GM13977 (cell line): Measurements from ENCODE around the gene FOXK1.

Experiments
- DNase-seq: peaks from one replicate; pipeline ENCODE4 v3.0.0; 2012; ENCODE audit warnings: low spot score
- in situ Hi-C: fragments of 300-500 bp; cut with MboI; formaldehyde crosslinking; loops from one replicate; pipeline ENCODE4 v1.12.0; 2022; ENCODE audit warnings: low sequenced_read_pairs, low pct_unique_long_range_greater_than_20kb, mixed read lengths, inconsistent platforms; ENCODE audit not compliant: unreplicated experiment
- TF ChIP-seq, protein P1 (sequence below): IDR thresholded peaks from 2 replicates; pipeline ENCODE4 v1.5.1; 2012; ENCODE audit warnings: mild to moderate bottlenecking, control low read depth; ENCODE audit not compliant: insufficient read depth; ENCODE audit errors: extremely low read depth, missing control alignments

The FOXK1 gene

DNA sequence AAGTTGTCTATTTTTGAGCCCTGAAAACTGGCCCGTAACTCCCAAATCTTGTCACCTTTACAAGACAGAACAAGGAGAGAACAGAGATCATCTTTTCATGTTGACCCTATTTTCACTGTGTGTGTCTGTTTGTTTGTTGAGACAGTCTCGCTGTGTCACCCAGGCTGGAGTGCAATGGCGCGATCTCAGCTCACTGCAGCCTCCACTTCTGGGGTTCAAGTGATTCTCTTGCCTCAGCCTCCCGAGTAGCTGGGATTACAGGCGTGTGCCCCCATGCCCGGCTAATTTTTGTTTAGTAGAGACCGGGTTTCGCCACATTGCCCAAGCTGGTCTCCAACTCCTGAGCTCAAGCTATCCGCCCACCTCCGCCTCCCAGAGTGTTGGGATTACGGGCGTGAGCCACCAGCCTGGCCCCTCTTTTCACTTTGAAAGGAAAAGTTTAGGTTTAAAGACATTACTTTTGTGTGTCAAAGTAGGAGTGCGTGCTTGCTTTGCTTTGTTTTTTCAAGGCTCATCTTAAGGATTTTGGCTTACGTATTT, 32.1 kb downstream of the FOXK1 start:
- DNase-seq: no peak
- in situ Hi-C loops: no loop called here
- TF ChIP-seq, protein P1, sequence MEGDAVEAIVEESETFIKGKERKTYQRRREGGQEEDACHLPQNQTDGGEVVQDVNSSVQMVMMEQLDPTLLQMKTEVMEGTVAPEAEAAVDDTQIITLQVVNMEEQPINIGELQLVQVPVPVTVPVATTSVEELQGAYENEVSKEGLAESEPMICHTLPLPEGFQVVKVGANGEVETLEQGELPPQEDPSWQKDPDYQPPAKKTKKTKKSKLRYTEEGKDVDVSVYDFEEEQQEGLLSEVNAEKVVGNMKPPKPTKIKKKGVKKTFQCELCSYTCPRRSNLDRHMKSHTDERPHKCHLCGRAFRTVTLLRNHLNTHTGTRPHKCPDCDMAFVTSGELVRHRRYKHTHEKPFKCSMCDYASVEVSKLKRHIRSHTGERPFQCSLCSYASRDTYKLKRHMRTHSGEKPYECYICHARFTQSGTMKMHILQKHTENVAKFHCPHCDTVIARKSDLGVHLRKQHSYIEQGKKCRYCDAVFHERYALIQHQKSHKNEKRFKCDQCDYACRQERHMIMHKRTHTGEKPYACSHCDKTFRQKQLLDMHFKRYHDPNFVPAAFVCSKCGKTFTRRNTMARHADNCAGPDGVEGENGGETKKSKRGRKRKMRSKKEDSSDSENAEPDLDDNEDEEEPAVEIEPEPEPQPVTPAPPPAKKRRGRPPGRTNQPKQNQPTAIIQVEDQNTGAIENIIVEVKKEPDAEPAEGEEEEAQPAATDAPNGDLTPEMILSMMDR: no peak

DNA sequence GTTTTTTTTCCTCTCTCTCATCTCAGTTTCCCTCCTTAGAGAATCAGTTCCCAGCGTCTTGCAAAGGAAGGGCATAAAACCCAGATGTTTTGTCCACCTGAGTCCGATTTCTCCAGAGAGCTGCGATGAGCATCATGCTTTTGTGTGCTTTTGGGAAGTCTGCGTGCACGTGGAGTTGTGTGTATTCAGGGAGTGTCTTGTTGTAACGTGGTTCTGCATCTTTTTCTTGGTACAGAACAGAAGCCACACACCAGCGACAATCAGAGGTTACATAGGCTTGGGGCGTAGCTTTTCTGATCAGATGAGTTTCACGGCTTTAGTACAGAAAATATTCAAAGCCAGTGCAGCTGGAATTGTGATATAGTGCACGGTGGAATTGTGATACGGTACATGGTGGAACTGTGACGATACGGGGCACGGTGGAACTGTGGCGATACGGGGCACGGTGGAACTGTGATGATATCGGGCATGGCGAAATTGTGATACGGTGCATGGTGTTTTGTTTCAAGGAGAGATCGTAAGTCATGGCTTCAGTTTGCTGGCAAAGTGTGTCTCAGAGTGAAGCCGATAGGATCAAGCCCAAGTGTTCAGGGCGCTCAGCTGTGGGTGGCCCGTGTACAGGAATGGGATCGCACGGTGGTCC, 32.8 kb downstream of the FOXK1 start:
- in situ Hi-C loops: no loop called here
- no peak for DNase-seq
- TF ChIP-seq, protein P1: no peak

DNA sequence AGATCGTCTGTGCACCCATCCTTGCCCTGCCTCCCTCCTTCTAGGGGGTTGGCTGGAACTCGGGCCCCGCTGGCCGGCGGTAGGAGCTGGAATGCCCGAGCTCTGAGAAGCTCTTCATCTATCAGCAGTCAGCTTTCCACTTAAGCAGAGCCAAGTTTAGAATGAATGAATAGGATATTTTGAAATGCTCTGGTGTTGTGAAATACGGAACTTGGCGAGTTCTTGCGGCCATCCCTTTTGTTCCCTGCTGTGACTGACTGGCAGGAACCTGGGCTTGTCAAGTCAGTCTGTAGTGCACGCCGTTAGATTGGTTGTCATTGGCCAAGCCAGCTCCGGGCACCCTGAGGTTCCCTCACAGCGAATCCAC, 33.3 kb downstream of the FOXK1 start:
- TF ChIP-seq, protein P1: no peak
- DNase-seq: no peak
- in situ Hi-C loops: no loop called here

DNA sequence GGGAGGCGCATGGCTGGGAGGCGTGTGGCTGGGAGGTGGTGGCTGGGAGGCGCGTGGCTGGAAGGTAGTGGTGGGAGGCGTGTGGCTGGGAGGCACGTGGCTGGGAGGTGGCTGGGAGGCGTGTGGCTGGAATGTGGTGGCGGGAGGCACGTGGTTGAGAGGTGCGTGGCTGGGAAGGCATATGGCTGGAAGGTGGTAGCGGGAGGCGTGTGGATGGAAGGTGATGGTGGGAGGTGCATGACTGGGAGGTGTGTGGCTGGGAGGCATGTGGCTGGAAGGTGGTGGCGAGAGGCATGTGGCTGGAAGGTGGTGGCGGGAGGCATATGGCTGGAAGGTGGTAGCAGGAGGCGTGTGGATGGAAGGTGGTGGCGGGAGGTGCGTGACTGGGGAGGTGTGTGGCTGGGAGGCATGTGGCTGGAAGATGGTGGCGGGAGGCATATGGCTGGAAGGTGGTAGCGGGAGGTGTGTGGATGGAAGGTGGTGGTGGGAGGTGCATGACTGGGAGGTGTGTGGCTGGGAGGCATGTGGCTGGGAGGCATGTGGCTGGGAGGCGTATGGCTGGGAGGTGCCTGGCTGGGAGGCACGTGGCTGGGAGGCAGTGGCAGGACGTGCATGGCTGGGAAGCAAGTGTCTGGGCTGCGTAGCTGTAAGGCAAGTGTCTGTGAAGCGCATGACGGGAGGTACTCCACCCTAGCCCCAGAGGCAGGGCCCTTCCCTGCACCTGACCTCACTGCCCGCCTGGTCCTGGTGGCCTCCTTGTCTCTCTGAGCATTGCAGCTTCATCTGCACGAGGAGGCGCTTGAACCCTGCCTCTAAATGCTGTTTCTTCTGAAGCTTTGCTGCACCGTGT, 35.1 kb downstream of the FOXK1 start:
- TF ChIP-seq, protein P1: no peak
- no peak for DNase-seq
- in situ Hi-C loops: no loop called here

DNA sequence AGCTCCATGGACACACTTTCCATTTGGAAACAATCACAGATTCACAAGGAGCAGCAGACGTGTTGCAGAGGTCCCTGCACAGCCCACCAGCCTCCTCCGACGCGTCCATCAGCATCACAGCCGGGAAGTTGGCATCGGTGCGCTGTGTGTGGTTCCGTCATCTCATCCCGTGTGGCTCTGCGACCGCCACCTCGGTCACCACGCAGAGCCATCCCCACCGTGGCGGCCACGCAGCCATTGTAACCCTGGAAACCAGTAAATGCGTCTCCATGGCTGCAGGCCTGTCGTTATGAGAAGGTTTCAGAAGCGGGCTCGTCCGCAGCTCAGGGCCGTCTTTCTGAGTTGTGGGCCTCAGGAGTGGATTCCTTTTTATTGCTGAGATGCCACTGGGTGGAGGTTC, 36.0 kb downstream of the FOXK1 start:
- in situ Hi-C loops: no loop called here
- DNase-seq: no peak
- TF ChIP-seq, protein P1: no peak

DNA sequence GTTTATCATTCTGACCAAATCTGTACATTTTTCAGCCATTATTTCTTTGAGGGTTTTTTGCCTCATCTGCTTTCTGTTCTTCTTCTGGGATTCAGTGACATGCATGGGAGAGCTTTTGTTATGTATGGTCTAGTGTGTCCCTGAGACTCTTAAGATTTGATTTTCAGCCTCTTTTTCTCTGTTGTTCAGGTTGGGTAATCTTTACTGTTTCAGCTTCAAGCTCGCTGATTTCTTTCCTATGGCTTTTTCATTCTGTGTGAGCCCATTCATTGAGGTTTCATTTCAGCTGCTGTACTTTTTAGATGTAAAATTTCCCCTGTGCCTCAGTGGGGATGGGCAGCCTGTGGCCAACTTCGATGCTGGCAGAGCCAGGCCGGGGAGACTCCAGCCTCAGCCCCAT, 38.1 kb downstream of the FOXK1 start:
- no peak for DNase-seq
- TF ChIP-seq, protein P1: no peak
- in situ Hi-C loops: no loop called here
